Measurements from ENCODE around the gene PLEKHM2.

Gene PLEKHM2

GRCh38 chr1:15684042-15684461 is at the start of gene PLEKHM2:
PLEKHM2 (plus strand) TSS chr1:15684320; CDS start chr1:15684559, 239 bp downstream.
- no peak for TF ChIP-seq CTCF (conservative IDR thresholded peaks at IDR 0.05; ENCODE audit: low read depth, low read length)
- peak within 1 kb of the TSS; percentile 83 for H3K4me3 ChIP-seq (ENCODE audit: low read length)
- no peak for DNase-seq (ENCODE audit: low read depth)

GRCh38 chr1:15636436-15636835 is 47.7 kb upstream of the PLEKHM2 start:
- no peak for TF ChIP-seq CTCF (conservative IDR thresholded peaks at IDR 0.05; ENCODE audit: low read depth, low read length)
- no peak for DNase-seq (ENCODE audit: low read depth)

GRCh38 chr1:15637826-15638225 is 46.3 kb upstream of the PLEKHM2 start:
- no peak for DNase-seq (ENCODE audit: low read depth)
- H3K4me3 ChIP-seq (ENCODE audit: low read length), result no peak overlapping the region
- no peak for TF ChIP-seq CTCF (conservative IDR thresholded peaks at IDR 0.05; ENCODE audit: low read depth, low read length)

More at GRCh38 chr1:15636436-15636835, 47.7 kb upstream of the PLEKHM2 start:
- H3K4me3 ChIP-seq (ENCODE audit: low read length), result no peak overlapping the region

GRCh38 chr1:15639262-15639661 is 44.9 kb upstream of the PLEKHM2 start:
- H3K4me3 ChIP-seq (ENCODE audit: low read length), result no peak overlapping the region
- no peak for DNase-seq (ENCODE audit: low read depth)
- TF ChIP-seq CTCF (conservative IDR thresholded peaks at IDR 0.05; ENCODE audit: low read depth, low read length), result no peak

- TF ChIP-seq CTCF (conservative IDR thresholded peaks at IDR 0.05; ENCODE audit: low read depth, low read length), result no peak
- no peak for DNase-seq (ENCODE audit: low read depth)
- H3K4me3 ChIP-seq (ENCODE audit: low read length), result no peak overlapping the region
These were observed 44.2 kb upstream of the PLEKHM2 start for GRCh38 chr1:15639931-15640330.

- no peak for DNase-seq (ENCODE audit: low read depth)
- no peak overlapping the region for H3K4me3 ChIP-seq (ENCODE audit: low read length)
- TF ChIP-seq CTCF (conservative IDR thresholded peaks at IDR 0.05; ENCODE audit: low read depth, low read length), result no peak
These were observed 43.5 kb upstream of the PLEKHM2 start for GRCh38 chr1:15640667-15641066.

GRCh38 chr1:15649937-15650336 is 34.2 kb upstream of the PLEKHM2 start:
- no peak for DNase-seq (ENCODE audit: low read depth)
- H3K4me3 ChIP-seq (ENCODE audit: low read length), result no peak overlapping the region

More at GRCh38 chr1:15649937-15650336, 34.2 kb upstream of the PLEKHM2 start:
- TF ChIP-seq CTCF (conservative IDR thresholded peaks at IDR 0.05; ENCODE audit: low read depth, low read length), result no peak

Measured in retinal pigment epithelial cell (primary cell).